Activated gamma-delta T cell treated with Interleukin-2 at 50 U/mL for 16 hours (primary cell): ENCODE results near the gene EEF1E1.
"Not testable (repeated sequence)": the region's sequence is repeated elsewhere in the genome, so short reads cannot be mapped to it uniquely, and the experiment has no call there.

Experiments
- DNase-seq: peaks from one replicate; pipeline ENCODE4 v3.0.0-alpha.2; 2020

Gene EEF1E1

GRCh38 chr6:8061736-8062135 is 40.6 kb downstream of the EEF1E1 start:
- DNase-seq, result no peak

GRCh38 chr6:8060346-8060745 is 42.0 kb downstream of the EEF1E1 start:
- no peak for DNase-seq

GRCh38 chr6:8059129-8059528 is 43.2 kb downstream of the EEF1E1 start:
- DNase-seq, result no peak

GRCh38 chr6:8057793-8058192 is 44.6 kb downstream of the EEF1E1 start:
- no peak for DNase-seq

GRCh38 chr6:8057263-8057662 is 45.1 kb downstream of the EEF1E1 start:
- no peak for DNase-seq

- no peak for DNase-seq
Observed at GRCh38 chr6:8054276-8054675, 48.1 kb downstream of the EEF1E1 start.

GRCh38 chr6:8047541-8048292 is 54.6 kb downstream of the EEF1E1 start:
- no peak for DNase-seq

GRCh38 chr6:8045769-8046168 is 56.6 kb downstream of the EEF1E1 start:
- DNase-seq, result not testable (repeated sequence)

- DNase-seq, result no peak
Observed at GRCh38 chr6:8043221-8043620, 59.1 kb downstream of the EEF1E1 start.

GRCh38 chr6:8041913-8042583 is 60.3 kb downstream of the EEF1E1 start:
- no peak for DNase-seq

- DNase-seq, result not testable (repeated sequence)
Observed at GRCh38 chr6:8034107-8034506, 68.2 kb downstream of the EEF1E1 start.

- DNase-seq, result no peak
Observed at GRCh38 chr6:8030920-8031319, 71.4 kb downstream of the EEF1E1 start.
